ENCODE measurements around the gene B3GAT3.
"Not testable (repeated sequence)": the region's sequence is repeated elsewhere in the genome, so short reads cannot be mapped to it uniquely, and the experiment has no call there.

B3GAT3 gene

GRCh38 chr11:62645946-62646824 is 24.4 kb upstream of the B3GAT3 start, which contains the start of gene GANAB:
Gene GANAB, minus strand, starts transcription at chr11:62646613. Its CDS starts 14 bp downstream, at chr11:62646599.
- peak; percentile 92 for DNase-seq (ENCODE audit: low read depth, low spot score)

- DNase-seq (ENCODE audit: low read depth, low spot score), result no peak
These were observed 23.8 kb upstream of the B3GAT3 start for GRCh38 chr11:62645671-62645945.

- DNase-seq (ENCODE audit: low read depth, low spot score), result no peak
These were observed 22.4 kb upstream of the B3GAT3 start for GRCh38 chr11:62644220-62644619.

GRCh38 chr11:62632492-62632891 is 10.7 kb upstream of the B3GAT3 start:
- no peak for DNase-seq (ENCODE audit: low read depth, low spot score)

GRCh38 chr11:62627713-62628112 is 5.9 kb upstream of the B3GAT3 start:
- no peak for DNase-seq (ENCODE audit: low read depth, low spot score)

- no peak for DNase-seq (ENCODE audit: low read depth, low spot score)
These were observed 797 bp upstream of the B3GAT3 start for GRCh38 chr11:62622476-62623089.

- DNase-seq (ENCODE audit: low read depth, low spot score), result no peak
These were observed 689 bp downstream of the B3GAT3 start for GRCh38 chr11:62621027-62621566.

- DNase-seq (ENCODE audit: low read depth, low spot score), result not testable (repeated sequence)
These were observed 4.8 kb downstream of the B3GAT3 start for GRCh38 chr11:62616957-62617356.

- DNase-seq (ENCODE audit: low read depth, low spot score), result no peak
These were observed 6.3 kb downstream of the B3GAT3 start for GRCh38 chr11:62615521-62615920.

GRCh38 chr11:62614275-62614674 is 7.5 kb downstream of the B3GAT3 start:
- DNase-seq (ENCODE audit: low read depth, low spot score), result no peak

- no peak for DNase-seq (ENCODE audit: low read depth, low spot score)
These were observed 8.5 kb downstream of the B3GAT3 start for GRCh38 chr11:62613291-62613778.

GRCh38 chr11:62612366-62613290 is 9.2 kb downstream of the B3GAT3 start, which contains the start of the genes EML3 and ROM1:
Gene EML3, minus strand, starts transcription at chr11:62612775. Its CDS starts 318 bp downstream, at chr11:62612457.
Gene ROM1, plus strand, starts transcription at chr11:62613257. Its CDS starts 25 bp downstream, at chr11:62613282.
- DNase-seq (ENCODE audit: low read depth, low spot score), result no peak

- no peak for DNase-seq (ENCODE audit: low read depth, low spot score)
These were observed 10.0 kb downstream of the B3GAT3 start for GRCh38 chr11:62611705-62612365.

- no peak for DNase-seq (ENCODE audit: low read depth, low spot score)
These were observed 10.7 kb downstream of the B3GAT3 start for GRCh38 chr11:62610814-62611704.

GRCh38 chr11:62610403-62610802 is 11.4 kb downstream of the B3GAT3 start:
- DNase-seq (ENCODE audit: low read depth, low spot score), result no peak

- no peak for DNase-seq (ENCODE audit: low read depth, low spot score)
These were observed 13.0 kb downstream of the B3GAT3 start for GRCh38 chr11:62608776-62609175.

- no peak for DNase-seq (ENCODE audit: low read depth, low spot score)
These were observed 14.1 kb downstream of the B3GAT3 start for GRCh38 chr11:62607714-62608113.

GRCh38 chr11:62605902-62606301 is 15.9 kb downstream of the B3GAT3 start:
- DNase-seq (ENCODE audit: low read depth, low spot score), result no peak

- DNase-seq (ENCODE audit: low read depth, low spot score), result no peak
These were observed 16.3 kb downstream of the B3GAT3 start for GRCh38 chr11:62605467-62605866.

Measured in brain pericyte (primary cell).